ENCODE results near the gene NUP62CL. TPM values are rescaled to one million over a fixed set of nuclear protein-coding genes. Genes with fewer than 3 reads are reported as not detected.

The NUP62CL gene
- polyA plus RNA-seq, 4 donors = 9.1 to 11.7 (median 10.4) TPM

DNA sequence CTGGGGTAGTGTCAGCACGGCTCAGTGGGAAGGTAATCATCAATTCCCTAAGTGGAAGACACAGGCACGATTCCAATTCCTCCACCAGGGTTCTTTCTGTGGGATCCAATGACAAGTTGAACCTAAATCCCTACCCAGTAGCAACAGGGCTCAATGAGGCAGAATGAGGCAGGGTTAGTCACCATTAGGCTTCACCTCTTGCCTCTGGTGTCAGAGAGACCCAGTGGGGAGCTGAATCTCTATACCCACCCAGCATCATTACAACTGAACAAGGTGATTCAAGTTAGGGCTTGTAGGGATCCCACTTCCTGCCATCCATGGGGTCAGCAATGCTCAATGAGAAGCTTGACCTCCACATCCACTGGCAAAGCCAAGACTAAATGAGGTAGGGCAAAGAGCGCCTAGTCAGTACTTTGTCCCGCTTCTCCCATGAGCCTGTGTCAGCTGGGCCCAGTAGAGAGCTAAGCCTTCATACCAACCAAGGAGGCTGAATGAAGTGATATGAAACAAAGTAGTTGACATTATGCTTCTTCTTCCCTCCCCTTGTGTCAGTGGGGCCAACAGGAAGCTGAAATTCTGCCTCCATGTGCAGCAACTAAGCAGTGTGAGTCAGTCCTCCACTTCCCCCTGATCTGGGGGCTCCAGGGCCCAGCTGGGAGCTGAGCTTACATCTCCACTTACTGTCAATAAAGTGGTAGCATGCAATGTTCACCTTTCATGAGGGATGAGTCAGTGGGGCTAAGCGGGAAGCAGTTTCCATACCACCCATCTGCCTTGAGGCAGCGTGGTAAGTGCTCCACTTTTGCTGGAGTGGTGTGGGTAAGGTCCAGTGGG is 51.2 kb downstream of the NUP62CL start:
- no peak for DNase-seq (ENCODE audit: low read depth in 4 of 4, low spot score in 3 of 4)

- no peak for DNase-seq (ENCODE audit: low read depth in 4 of 4, low spot score in 3 of 4)
Observed at GRCh38 chrX:107153005-107153404, 53.2 kb downstream of the NUP62CL start.

- DNase-seq (ENCODE audit: low read depth in 4 of 4, low spot score in 3 of 4) = no peak
Observed at GRCh38 chrX:107146670-107147069, 59.6 kb downstream of the NUP62CL start.

DNA sequence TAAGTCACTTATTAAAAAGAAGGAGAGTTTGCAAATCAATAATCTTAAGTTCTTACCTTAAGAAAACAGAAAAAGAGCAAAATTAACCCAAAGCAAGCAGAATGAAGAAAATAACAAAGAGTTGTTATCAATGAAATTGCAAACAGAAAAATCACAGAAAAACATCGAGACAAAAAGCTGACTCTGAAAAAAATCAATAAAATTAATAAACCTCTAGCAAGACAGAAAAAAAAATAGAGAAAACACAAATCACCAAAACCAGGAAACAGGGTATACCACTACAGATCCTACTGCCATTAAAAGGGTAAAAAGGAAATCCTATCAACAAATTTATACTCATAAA is 70.3 kb downstream of the NUP62CL start:
- no peak for DNase-seq (ENCODE audit: low read depth in 4 of 4, low spot score in 3 of 4)

DNA sequence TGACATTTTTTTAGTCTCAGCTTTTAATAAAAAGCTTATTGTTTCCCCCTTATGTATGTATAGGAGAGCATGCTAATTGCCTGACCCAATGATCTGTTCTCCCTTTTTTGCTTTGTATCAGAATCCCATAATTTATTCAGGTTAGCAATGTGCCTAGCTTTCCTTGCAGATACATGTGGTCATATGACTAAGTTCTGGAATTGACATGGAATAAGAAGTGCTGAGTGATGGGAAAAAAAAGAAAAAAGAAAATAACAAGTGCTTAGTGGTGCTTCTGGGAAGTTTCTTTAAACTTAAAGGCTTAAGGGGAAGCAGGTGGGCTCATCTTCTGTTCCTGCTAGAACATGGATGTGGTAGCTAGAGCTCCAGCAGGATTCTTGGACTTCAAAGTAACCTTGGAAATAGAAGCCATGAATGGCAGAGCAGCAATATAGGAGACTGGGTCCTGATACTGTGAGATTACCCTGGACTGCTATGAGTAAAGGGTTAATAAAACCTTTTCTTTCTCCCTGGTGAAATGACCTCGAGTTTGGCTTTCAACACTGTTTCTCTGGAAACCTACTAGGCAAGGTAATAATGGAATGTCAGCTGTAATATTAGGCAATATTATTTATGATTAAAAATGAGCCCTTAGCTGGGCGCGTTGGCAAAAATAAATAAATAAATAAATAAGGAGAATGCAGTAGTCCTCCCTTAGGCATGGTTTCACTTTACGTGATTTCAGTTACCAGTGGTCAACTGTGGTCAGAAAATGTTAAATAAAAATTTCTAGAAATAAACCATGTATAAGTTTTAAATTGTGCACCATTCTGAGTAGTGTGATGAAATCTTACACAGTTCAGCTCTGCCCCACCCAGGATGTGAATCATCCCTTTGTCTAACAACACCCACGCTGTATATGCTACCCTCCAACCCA is 70.9 kb downstream of the NUP62CL start:
- DNase-seq (ENCODE audit: low read depth in 4 of 4, low spot score in 3 of 4) = no peak

- no peak for DNase-seq (ENCODE audit: low read depth in 4 of 4, low spot score in 3 of 4)
Observed at GRCh38 chrX:107123750-107124149, 82.5 kb downstream of the NUP62CL start.

DNA sequence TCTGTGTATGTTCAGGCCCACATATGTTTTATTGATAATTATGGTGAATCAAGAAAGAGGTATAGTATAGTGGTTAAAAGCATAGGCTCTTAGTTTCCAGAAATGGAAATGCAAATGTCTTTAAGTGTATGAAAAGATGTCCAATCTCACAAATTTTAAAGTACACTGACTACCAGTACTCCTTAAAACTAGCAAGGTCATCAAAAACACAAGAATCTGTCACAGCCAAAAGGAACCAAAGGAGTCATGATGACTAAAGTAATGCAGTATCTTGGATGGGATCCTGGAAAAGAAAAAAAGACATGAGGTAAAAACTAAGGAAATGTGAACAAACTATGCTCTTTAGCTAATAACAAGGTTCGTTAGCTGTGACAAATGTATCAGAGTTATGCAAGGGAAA is 87.0 kb downstream of the NUP62CL start:
- DNase-seq (ENCODE audit: low read depth in 4 of 4, low spot score in 3 of 4) = no peak

DNA sequence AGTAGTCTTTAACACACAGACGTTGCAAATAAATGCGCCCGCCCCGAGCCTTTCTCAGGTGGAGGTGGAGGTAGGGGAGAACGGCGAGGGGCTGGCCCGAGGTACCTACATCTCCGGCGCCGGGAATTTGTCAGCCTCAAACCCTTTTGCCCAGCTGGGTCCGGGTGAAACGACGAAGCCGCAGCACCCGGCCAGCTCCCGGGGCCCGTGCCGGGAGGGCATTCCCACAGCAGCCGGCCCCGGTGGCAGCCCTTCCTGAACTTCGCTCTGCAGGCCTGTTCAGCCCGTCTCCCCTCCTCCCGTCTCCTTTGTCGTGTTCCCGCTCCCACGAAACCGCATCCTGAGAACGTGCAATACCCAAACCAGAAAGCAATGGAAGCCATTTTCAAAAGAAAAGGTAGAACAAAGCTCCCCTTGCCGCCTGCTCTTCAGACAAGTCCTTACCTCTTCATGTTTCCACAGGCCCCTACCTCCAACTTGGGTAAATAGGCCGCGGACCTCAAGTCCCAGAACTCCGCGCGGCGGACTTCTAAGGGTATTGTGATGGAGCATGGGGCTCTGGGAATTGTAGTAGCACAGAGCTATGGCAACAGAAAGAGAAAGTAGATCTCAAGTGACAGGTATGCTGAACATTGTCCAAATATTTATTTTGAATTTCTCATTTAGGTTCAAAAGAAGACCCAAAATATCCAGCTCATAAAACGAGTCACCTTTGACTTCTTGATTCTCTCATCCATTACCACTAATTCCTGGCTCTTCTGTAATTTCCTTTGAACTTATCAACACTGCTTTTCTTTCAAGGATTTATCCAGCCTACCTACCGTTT is 87.7 kb downstream of the NUP62CL start, which contains the start of gene RBM41:
RBM41 (minus strand) TSS at position 501 of the 826 bp plus-strand sequence; CDS start at position 452, 49 bp downstream.
- DNase-seq (ENCODE audit: low read depth in 4 of 4, low spot score in 3 of 4) = peak; percentile 45 to 66 (median 60)

DNA sequence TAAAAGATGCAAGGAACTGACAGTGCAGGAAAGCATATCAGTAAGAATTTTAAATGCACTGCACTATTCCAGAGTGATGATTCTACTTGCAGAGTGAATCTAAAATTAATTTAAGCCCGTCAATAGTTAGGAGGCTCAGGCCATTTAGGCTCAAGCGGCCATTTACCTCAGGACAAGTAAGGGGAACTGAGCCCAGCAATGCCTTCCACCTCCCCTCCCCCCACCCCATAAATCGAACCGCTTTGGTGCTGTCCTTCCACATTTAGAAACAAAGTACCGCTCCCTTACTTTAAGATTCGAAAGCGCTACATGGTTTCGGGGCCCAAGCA is 88.3 kb downstream of the NUP62CL start:
- DNase-seq (ENCODE audit: low read depth in 4 of 4, low spot score in 3 of 4) = peak in 2 of 4 donors; percentile 0 to 4

DNA sequence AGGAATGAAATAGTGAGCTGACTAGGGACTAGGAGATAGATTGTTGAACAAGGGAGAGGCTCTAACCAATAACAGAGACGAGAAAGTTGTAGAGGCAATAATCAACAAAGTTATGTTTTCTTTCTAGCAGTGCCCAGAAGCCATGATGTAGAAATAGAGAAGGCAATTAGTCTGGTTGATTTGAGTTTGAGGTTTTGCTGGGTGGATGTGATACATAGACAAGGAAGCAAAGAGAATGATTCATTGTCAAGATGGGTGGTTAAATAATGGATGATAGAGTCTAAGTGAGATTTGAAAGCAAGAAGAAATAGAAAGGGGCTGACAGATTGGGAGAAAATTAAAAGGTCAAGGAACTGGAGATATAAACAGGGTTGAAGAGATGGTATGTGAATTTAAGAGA is 98.8 kb downstream of the NUP62CL start:
- DNase-seq (ENCODE audit: low read depth in 4 of 4, low spot score in 3 of 4) = no peak

GRCh38 chrX:107102980-107103379 is 103.3 kb downstream of the NUP62CL start:
- DNase-seq (ENCODE audit: low read depth in 4 of 4, low spot score in 3 of 4) = no peak

DNA sequence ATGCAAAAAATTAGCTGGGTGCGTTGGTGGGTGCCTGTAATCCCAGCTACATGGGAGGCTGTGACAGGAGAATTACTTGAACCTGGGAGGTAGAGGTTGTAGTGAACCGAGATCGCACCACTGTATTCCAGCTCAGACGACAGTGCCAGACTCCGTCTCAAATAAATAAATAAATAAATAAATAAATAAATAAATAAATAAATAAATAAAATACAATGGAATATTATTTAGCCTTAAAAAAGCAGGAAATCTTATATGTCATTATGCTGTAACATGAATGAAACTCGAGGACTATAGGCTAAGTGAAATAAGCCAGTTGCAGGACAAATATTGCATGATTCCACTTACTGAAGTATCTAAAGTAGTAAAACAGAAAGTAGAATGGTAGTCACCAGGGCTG is 130.1 kb downstream of the NUP62CL start:
- DNase-seq (ENCODE audit: low read depth in 4 of 4, low spot score in 3 of 4) = no peak

Other genes starting within 250 kb of the NUP62CL start
- gene MORC4, start 206.2 kb downstream of the NUP62CL start, polyA plus RNA-seq (ENCODE audit: insufficient read length in 4 of 4) = 10 to 100 TPM; 18.6 to 22.1 (median 21.7) TPM
- gene RBM41, start 87.6 kb downstream of the NUP62CL start, polyA plus RNA-seq (ENCODE audit: insufficient read length in 4 of 4) = 10 to 100 TPM; 18.8 to 27.0 (median 22.9) TPM
- under 1 TPM in 3 of 4 donors, not detected in 1; 0.06 to 0.25 (median 0.21) TPM for gene DNAAF6, start 178 bp upstream of the NUP62CL start, polyA plus RNA-seq (ENCODE audit: insufficient read length in 4 of 4)
- under 1 TPM; 0.25 to 0.43 (median 0.41) TPM for gene FRMPD3, start 243.2 kb upstream of the NUP62CL start, polyA plus RNA-seq (ENCODE audit: insufficient read length in 4 of 4)